ENCODE measurements around the gene OR4C6.
A peak's percentile ranks its signal among the peaks of the same experiment; 100 is the strongest.

Gene OR4C6

DNA sequence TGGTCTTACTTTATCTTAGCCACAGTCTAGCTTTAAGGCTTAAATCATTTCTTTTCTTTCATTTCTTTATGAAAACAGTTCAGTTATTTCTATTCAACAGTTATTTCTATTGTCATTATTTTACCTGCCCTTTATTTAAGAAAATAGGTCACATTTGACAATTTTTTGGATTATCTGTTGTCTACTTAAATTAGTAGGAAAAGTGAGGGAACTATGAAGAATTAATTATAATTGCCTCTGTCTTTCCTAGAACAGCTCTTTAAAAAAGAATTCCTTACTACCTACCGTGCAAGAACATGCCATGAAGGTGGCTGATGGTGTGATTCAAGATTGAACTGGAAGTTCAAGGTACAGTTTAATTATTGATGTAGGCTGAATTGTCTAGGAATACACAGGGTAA, at the start of gene OR4C6:
Gene OR4C6, plus strand, starts transcription at position 301 of the 400 bp plus-strand sequence. CDS start 2,966 bp downstream, outside the sequence.
- no peak for DNase-seq

- no peak for DNase-seq
These were observed 37.5 kb upstream of the OR4C6 start for GRCh38 chr11:55624531-55624930.

GRCh38 chr11:55634813-55635212, 27.2 kb upstream of the OR4C6 start, which contains the start of gene OR4P4:
Gene OR4P4 (plus strand): TSS chr11:55635113.
- DNase-seq = no peak

DNA sequence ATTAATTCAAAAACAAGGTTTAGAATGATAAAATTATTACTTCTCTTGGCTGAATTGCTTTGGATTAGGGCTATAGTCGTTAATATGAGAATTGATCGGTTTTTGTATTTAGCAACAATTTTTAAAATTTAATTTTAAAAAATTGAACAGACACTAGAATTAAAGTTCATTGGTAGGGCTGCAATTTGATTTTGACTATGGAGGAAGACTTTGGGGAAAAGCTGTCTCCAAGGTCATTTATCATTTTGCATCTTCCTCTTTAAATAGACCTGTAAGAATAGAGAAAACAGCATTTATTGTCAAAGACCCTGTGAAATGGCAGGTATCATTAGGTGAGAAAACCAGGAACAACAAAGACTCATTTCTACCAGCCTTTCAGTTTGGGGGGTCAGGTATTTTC, 14.0 kb upstream of the OR4C6 start, which contains the start of gene OR4S2:
Gene OR4S2, plus strand, starts transcription at position 301 of the 400 bp plus-strand sequence. CDS start 2,577 bp downstream, outside the sequence.
- no peak for DNase-seq

- DNase-seq = no peak
These were observed 9.4 kb upstream of the OR4C6 start for GRCh38 chr11:55652560-55652959.

DNA sequence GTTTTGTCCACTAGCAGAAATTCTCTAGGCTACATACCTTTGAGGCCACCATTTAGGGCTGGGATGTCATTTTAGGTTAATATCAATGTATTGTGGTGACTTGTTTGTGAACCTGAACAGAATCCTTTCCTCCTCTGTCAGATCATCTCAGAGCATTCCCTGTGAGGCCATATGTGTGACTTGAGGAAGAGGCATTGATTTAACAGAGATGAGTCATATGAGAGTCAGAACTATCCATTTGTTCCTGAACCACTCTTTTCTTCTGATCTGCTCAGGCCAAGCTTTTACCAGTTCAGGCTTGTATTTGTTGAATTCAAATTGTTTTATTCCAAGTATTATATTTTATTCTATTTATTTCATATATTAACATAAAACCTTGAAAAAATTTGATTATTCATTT, 6.9 kb upstream of the OR4C6 start:
- DNase-seq = no peak

DNA sequence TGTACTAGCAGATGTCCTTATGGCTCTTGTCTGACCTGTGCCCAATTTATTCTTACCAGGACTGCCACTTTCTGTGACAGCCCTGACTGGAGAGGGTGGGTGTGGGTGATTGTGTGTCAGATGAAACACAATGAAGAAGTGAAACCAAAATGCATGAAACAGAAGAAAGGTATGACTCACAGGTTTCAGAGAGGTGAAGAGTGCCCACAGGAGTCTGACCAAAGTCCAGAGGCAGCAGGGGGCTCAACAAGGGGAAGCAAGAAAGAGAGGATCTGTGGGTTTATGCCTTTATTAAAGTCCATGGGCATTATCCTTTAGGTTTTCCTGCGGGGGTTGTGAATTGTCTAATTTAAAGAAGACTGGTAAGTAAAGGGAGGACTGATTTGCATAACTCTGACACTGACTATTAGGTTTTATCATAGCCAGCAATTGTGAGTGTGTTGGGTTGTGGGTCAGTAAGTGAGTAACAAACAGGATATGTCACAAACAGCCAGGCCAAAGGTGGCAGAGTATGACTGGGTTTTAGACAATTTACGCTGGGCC, 3.9 kb upstream of the OR4C6 start:
- DNase-seq = no peak

GRCh38 chr11:55658608-55659007, 3.4 kb upstream of the OR4C6 start:
- DNase-seq = no peak

DNA sequence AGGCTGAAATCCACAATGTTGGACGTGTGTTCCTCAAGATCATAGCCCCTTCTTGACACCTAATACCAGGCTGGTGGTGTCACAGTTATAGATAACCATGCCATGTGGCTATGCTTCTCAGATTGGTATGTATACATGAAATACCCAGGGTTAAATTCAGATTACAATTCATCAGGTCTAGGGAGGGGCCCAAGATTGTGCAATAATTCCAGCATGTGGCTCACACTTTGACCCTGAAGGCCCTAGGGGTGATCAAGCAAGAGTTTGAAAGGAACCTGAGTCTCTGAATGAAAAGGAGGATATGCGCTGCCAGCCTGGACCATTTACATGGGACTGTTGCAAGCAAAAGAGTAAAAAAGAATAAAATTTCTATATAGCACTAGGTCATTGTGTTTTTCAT, 7.4 kb downstream of the OR4C6 start:
- no peak for DNase-seq

DNA sequence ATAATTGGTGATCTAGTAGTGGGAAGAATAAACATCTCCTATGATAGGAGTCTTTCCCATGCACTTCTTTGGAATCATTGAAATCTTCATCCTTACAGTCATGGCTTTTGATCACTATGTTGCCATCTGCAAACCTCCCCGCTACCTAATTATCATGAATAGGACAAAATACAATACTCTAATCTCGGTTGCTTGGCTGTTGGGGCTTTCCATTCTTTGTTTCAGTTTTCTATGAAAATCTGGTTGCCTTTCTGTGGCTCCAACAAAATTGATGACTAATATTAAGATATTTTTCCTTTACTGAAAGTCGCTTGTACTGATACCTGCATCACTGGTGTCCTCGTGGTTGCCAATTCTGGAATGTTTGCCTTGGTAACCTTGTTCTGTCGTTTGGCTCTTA, 11.9 kb downstream of the OR4C6 start:
- DNase-seq = no peak

DNA sequence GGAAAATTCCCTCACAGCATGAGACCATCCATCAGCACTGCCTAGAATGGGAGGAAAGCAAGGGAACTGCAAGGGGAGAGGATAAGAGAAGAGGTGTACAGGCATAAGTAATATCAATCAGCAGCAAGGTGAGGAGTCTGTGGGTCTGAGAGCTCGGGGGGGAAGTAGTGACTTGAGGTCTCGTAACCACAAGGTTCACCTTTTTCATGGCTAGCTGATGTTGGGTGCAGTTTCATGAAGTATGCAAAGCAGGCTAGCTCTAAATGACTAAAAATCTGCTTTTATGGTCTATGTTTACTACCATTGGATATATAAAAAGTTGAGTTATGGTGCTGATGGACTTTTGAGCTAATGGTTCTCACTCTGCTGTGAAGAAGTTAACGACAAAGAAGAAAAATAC, 35.8 kb downstream of the OR4C6 start:
- no peak for DNase-seq

DNA sequence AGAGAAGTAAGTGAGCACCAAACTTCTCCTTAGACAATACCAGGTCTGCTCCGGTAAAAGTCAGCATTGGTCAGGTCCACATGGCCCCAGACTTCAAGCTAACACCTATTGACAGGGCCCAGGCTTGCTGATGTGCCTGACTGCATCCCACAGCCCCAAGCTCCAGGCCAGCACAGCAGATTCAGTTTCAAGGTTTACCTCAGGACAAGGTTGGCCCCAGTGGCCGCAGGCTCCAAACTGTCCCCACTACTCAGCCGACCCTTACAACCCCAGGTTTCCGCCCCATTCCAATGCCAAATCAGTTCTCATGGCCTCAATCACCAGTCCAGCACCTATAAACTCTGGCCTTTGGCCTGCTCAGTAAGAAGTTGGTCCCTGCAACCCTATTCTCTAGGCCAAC, 39.4 kb downstream of the OR4C6 start:
- DNase-seq = no peak

DNA sequence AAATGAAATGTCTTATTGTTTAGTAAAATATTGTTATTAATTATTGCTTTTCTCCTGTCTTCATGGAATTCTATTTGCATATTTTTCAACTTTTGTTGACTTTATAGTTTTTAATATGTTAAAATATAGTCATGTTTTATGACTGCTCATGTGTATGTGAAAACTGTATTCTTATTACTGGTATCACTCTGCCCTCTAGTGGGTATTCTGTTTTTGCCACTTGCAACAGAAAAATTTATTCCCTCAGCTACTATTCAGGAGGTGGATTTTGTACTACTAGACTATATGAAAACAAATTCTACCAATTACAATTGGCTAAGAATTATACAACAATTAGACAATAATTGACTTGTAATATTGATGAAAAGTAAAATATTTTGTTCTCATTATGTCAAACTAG, 45.0 kb downstream of the OR4C6 start:
- DNase-seq = peak; percentile 32 to 36 (median 36)

- DNase-seq = peak in 2 of 3 donors; percentile 1 to 7
These were observed 53.2 kb downstream of the OR4C6 start for GRCh38 chr11:55714982-55715888.
